NCI-H345 treated with DMSO at 0.1 percent for 48 hours (cell line): ENCODE results near the gene TEX26.

ENCODE experiments used
- DNase-seq: peaks from one replicate; lab custom pipeline; 2025; ENCODE audit not compliant: unreplicated experiment; lab: John Stamatoyannopoulos, UW

The TEX26 gene

DNA sequence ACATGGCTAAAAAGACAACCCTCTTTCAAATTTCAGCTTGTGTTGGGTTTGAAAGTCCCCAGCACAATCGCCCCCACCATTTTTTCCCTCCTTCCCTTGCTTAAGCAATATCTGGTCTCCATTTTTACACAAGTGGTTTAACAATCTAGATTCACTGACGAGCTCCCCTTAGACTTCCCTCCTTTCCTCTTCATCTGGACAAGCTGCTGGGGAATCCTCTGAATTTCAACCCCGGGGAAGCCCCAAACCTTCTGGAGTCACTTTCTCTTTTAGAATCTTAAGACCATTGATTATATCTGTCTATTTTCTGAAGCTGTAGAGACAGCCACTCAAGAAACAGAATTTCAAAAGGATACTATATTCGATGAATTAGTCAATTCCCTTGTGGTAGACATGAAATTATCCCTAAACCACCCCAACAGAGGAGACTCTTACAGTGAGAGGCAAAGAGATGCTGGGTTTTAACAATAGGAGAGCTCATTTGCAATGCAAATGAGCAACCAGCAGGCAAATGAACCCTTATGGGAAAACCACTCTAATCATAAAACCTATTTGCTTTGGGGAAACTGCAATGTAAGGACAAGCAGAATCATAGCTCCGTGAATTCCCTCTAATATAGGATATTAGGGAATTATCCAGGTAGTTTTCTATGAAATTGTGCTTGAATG is 78.9 kb downstream of the TEX26 start:
- no peak for DNase-seq

- no peak for DNase-seq
Observed at GRCh38 chr13:31011901-31012654, 79.6 kb downstream of the TEX26 start.

GRCh38 chr13:31012655-31013024 is 80.2 kb downstream of the TEX26 start:
- no peak for DNase-seq

DNA sequence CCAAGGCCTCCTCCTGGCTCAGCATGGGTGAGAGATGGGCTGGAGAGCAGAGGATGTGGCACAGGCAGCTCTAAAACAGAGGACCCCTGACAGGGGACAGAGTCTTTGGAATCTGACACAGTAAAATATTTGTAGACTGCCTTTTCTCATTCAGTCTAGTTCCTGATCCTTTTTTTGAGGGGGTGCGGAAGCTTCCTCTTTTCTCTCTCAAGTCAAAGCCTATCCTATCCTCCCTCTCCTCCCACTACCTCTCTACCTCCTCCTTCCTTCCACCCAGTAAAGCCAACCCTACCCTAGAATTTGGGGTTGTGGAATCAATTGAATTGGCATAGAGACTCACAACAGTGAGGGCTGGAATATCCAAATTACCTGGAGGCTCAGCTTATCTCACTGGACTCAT is 82.0 kb downstream of the TEX26 start:
- no peak for DNase-seq

DNA sequence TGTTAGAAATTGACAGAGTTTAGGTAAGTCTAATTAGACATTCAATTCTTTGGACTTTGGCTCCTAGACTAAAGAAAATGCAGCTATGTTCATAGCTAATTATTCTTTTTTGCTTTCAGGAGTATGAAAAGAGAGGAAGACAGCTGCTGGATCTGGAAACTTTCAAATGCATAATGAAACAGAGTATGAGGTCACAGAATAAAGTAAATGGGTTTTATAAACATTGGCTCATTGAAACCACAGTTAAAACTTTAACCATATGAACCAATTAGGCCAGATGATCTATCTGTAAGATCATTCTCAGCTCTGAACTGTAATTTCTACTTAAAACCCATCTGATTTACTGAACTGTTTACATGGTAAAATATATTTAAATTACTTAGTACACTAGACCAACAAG is 82.7 kb downstream of the TEX26 start:
- no peak for DNase-seq

DNA sequence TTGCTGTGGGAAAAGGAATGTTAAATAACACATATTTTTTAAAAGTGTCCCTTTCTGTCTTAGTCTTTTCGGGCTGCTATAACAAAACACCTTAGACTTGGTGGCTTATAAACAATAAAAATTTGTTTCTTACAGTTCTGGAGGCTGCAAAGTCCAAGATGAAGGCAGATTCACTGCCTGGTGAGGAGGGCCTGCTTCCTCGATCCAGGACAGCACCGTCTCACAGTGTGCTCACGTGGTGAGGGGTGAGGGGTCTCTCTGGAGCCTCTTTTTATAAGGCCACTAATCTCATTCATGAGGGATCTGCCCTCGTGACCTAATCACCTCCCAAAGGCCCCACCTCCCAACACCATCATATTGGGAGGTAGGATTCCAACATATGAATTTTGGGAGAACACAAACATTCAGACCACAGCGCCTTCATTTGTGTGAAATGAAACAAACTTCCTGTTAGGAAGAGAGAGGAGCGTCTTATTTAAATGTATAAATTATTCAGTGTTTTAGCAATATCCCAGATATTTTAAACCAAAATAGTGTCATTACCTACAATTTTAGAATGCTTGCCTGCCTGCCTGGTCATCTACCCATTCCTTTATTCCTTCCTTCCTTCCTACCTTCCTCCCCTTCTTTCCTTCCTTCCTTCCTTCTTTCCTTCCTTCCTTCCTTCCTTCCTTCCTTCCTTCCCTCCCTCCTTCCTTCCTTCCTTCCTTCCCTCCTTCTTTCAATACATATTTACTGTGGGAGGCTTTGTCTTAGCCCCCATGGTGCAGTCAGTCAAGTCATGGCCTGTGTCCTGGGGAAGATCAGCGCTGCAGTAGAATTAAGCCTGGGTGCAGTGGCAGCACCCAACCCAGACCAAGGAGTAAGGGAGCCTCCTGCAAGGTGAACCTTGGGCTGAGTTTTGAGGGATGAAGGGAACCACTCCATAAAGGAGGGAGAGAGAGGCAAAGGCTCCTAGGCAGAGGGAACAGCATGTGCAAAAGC is 84.2 kb downstream of the TEX26 start:
- no peak for DNase-seq

- DNase-seq, result no peak
Observed at GRCh38 chr13:31018511-31018910, 86.1 kb downstream of the TEX26 start.

DNA sequence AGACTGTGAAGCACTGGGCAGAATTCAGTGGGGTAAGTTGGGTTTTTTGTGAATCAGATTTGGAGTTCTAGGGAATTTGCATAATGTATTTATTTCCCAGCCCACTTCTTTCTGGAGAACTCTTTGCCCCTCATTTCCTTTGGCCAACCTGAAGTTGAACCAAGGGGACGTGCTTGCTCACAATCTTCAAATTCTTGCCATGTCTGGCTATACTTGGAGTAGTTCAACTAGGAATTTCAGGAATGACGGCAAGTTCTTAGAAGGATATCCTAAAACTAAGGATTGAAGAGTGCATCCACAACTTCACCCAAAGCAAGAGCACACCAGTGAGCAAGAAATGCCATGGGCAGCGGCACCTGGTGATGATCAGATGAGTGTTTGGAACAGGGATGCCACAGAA is 88.5 kb downstream of the TEX26 start:
- no peak for DNase-seq

DNA sequence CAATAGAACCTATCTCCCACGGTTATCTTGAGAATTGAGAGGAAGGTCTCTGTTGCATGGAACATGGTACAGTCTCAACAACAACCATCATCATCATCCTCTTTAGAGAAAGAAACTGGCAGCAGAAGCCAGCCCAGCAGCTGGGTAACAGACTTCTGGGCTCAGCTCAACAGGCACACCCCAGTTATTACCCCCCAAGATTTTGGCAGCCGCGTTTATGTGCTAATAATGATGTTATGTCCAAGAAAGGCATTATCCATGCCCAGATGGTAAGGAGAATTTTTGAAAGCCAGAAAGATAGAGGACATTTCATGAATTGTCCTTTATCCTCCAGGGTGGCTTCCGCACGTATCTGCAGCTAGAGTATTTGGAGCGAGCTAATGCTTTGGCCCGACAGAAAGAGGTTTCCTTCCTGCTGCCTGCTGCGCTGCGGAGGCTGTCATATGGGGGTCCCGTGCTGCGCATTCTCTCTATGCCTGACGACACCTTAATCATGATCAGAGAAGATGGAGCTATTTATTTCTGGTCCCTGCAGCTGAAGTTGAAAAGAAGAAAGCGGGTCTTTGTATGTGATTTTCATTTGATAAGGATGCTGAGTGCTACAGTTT is 89.9 kb downstream of the TEX26 start:
- DNase-seq, result no peak

DNA sequence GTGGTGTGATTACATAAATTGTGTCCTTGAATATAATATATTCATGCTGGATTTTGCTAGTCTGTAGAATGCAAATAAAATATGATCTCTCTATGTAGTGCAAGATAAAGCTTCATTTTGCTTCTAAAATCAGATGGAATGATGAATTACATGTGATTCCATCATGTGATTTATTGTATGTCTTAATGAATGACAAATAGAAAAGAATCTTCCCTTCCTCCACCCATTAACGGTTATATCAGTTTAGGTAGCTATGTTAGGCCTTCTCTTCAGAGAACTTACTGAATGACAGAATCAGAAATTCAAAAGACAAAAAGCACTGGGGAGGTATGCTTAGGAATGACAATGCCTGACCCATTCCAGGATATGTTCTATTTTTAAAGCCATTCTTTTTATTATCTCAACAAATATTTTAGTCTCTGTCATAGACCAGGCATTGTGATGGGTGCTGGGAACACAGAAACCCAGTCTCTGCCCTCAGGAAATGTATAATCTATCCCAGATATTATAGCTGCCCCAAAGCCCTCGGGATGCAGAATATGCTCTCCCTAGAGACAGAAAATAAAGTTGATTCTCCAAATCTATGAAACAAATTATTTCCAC is 90.6 kb downstream of the TEX26 start:
- DNase-seq, result no peak
